Omental fat pad (tissue), 4 donors: ENCODE data around the gene PGRMC1. TPM values are rescaled to one million over a fixed set of nuclear protein-coding genes. Genes with fewer than 3 reads are reported as not detected.
"Not testable (repeated sequence)": the region's sequence is repeated elsewhere in the genome, so short reads cannot be mapped to it uniquely, and the experiment has no call there.

Source experiments
- ATAC-seq: fragments of 150-250 bp; one replicate; pipeline ENCODE4 v1.9.1; 2016; ENCODE audit warnings: mild to moderate bottlenecking, moderate library complexity; ENCODE audit not compliant: low FRiP score
- DNase-seq: peaks from one replicate; pipeline ENCODE4 v3.0.0-alpha.2; 2019; ENCODE audit warnings: low spot score
- total RNA-seq, 4 donors: library from RNA; depleted of rRNA; stranded (reverse); fragments of >200 nt; gene quantifications; one replicate each; pipeline ENCODE4 v1.1.0, GENCODE V29; 2016
- TF ChIP-seq, protein P1 (sequence below), 3 donors: fragments of 450-650 bp; IDR thresholded peaks; one replicate each; pipeline ENCODE4 v1.5.1; 2016 to 2017; ENCODE audit warnings: antibody characterized with exemption in 3 of 3, mild to moderate bottlenecking in 3 of 3, moderate library complexity in 2 of 3

The PGRMC1 gene
- total RNA-seq, 4 donors from 2014 or later, result 130 to 296 (median 178) TPM

DNA sequence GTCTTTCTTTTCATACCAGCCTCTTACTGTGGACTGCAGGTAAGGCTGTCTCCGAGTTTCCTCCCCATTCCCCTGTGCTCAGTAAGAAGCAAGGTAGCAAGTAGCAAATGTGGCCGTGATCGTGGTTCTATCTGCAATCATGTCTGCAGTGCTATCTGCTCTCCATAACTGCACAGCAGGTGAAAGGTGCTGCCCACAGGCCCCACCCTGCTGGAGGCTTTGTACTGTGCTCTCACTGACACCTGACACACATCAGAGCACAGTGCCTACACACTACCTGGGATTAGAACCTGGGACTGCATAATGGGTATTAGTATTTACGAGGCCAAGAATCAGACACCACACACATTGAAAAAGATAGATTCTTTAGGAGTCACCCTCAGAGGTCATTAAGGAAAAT is 15.3 kb downstream of the PGRMC1 start:
- TF ChIP-seq, protein P1, sequence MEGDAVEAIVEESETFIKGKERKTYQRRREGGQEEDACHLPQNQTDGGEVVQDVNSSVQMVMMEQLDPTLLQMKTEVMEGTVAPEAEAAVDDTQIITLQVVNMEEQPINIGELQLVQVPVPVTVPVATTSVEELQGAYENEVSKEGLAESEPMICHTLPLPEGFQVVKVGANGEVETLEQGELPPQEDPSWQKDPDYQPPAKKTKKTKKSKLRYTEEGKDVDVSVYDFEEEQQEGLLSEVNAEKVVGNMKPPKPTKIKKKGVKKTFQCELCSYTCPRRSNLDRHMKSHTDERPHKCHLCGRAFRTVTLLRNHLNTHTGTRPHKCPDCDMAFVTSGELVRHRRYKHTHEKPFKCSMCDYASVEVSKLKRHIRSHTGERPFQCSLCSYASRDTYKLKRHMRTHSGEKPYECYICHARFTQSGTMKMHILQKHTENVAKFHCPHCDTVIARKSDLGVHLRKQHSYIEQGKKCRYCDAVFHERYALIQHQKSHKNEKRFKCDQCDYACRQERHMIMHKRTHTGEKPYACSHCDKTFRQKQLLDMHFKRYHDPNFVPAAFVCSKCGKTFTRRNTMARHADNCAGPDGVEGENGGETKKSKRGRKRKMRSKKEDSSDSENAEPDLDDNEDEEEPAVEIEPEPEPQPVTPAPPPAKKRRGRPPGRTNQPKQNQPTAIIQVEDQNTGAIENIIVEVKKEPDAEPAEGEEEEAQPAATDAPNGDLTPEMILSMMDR (IDR thresholded peaks at IDR 0.05), result no peak
- no peak for DNase-seq
- no peak for ATAC-seq

DNA sequence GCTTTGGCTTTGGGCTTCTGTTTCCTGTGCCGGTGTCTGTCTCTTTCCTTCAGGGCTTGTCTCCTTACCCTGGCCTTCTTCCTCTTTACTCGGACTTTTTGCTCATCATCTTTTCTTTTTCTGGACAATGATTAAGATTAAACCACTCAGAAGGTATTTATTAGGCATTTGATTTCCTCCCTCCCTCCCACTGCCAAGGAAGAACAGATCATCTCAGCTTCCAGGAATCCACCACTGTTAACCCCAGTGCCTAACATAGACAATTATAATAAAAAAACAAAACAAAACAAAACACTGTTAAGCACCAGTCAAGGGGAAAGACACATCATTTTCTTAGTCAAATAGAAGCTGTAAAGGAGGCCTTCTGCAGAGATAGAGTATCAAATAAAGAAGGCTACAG is 16.6 kb downstream of the PGRMC1 start:
- ATAC-seq (no peak), DNase-seq (no peak)
- TF ChIP-seq, protein P1 (IDR thresholded peaks at IDR 0.05), result no peak

DNA sequence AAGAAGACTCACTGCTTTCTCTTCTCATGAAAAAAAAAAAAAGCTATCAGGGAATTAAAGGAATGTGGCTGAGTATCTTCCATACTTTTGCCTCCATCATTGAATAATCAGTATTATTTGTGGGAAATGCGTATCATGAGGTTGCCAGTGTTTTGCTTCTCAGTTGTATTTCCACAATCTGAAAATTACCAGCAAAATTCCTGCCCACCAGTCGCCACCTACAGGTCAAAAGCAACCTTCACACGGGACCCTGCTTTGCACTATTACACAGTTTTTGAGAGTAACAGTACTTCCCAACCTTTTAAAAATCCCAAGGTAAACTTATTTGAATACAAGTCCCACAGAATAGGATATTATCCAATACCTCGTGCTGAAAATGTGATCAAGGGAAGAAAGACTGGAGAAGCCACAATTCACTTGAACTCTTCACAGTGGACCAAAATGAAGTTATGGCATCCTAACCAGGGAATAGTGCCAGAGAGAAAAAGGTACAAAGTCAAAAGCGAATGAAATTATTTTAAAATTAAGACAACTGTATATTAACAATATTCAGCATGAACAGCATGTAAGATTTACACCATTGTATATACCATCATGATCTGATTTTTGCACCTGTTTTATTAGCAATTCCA is 30.4 kb downstream of the PGRMC1 start:
- DNase-seq, result no peak
- TF ChIP-seq, protein P1 (IDR thresholded peaks at IDR 0.05), result no peak
- no peak for ATAC-seq

DNA sequence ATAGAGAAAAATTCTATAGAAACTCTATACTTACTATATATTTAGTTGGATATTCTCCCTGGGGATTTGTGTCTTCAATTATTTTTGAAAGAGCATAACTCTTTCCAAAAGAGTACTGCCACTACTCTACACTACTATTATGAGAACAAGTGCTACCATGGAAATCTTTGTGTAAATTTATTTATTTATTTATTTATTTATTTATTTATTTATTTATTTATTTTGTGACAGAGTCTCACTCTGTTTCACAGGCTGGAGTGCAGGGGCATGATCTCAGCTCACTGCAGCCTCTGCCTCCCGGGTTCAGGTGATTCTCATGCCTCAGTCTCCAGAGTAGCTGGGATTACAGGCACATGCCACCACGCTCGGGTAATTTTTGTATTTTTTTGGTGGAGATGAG is 31.0 kb downstream of the PGRMC1 start:
- not testable (repeated sequence) for ATAC-seq

DNA sequence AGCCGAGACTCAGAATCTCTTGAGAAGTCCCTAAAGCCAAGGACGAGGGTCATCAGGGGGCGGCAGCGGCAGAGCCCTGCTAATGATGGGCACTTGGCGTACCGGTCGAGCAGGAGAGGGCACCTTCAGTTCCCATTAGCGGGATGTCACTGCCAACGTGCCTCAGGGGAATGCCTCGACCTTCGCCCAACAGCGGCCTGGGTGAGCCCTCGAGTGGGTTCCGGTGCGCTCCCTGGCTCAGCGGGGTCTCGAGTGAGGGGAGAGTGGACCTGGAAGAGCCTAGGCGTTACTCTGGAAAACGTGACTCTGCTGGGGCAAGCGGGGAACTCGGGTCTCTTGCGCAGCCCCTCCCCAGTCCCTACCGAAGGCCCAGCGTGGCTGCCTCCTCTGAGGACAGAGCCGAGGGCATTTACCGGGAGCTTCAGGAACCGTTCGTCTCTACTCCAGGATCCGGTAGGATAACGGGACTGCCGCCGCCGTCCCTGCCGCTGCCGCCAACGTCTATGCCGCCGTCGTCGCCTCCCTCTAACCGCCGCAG is 36.9 kb downstream of the PGRMC1 start:
- TF ChIP-seq, protein P1 (IDR thresholded peaks at IDR 0.05), result no peak
- ATAC-seq (no peak), DNase-seq (no peak)

More for the DNA sequence above, 31.0 kb downstream of the PGRMC1 start:
- DNase-seq, result not testable (repeated sequence)

DNA sequence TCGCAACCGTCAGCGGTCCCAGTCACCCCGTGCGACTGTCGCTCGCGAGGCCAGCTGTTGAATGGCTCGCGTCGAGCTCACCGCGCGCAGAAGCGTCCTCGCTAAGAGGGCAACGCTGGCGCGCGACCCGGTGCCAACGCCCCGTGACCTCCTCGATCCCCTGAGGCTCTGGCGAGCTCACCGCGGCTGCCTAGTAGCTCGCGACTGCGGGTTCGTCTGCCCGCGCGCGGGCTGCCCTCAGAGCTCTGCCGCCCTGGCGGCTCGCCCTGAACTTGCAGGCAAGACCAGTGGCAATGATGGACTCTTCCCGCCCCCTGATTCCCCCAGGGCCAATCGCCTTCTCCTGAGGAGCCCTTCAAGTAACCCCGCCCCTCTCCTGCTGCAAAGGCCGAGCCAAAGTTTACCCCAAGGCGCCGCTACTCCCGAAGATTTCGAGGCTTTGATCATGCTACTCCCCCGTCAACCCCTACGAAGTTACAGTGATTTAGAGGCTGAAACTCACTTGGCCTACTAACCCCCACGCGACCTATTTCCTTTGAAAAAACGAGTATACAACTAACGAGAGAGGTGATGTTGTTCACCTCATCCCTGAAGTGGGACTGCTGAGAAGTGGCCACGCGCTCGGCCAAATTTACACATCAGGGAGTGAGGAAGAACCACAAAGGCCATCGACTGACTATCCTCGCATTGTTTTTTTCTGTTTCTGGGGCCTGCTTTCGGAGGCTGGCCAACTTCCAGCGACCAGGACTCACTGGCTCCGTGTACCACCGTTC is 37.5 kb downstream of the PGRMC1 start:
- ATAC-seq, result peak; percentile 75
- DNase-seq, result no peak
- TF ChIP-seq, protein P1 (IDR thresholded peaks at IDR 0.05), result no peak

DNA sequence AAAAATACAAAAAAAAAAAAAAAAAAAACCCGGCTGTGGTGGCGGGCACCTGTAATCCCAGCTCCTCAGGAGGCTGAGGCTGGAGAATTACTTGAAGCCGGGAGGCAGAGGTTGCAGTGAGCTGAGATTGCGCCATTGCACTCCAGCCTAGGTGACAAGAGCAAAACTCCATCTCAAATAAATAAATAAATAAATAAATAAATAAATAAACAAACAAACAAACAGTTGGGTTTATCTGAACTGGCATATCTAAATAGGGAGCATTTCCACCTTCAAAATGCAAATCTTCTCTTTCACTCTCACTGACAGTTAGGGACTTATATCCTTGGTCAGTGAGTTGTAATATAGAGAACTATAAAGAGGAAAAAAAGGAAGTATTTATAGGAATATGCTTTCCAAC is 46.3 kb downstream of the PGRMC1 start:
- ATAC-seq, DNase-seq: not testable (repeated sequence)

DNA sequence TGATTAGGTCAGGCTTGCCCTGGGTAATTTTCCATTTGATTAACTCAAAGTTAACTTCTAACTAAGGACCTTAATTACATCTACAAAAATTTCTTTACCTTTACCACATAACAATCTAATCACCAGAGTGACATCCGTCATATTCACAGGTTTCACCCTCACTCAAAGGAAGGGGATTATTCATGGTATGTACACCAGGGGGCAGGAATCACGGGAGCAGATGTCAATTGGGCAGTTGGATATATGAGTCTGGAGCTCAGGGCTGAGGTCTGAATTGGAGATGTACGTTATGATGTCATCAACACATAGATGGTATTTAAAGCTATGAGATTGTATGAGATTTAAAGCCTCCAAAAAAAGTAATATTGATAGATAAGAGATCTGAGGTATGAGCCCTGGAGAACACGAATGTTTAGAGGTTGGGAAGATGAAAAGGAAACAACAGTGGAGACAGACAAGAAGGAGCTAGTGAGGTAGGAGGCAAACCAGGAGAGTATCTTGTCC is 52.9 kb downstream of the PGRMC1 start:
- TF ChIP-seq, protein P1 (IDR thresholded peaks at IDR 0.05), result no peak
- ATAC-seq (no peak), DNase-seq (no peak)
